Measurements from ENCODE around the gene TNFRSF25.

TNFRSF25 gene

GRCh38 chr1:6426972-6427350, 39.0 kb downstream of the TNFRSF25 start:
- no peak for TF ChIP-seq GATA2 (IDR thresholded peaks at IDR 0.05; ENCODE audit: low read depth, low read length)
- no peak for TF ChIP-seq GATA3 (IDR thresholded peaks at IDR 0.05; ENCODE audit: low read depth, low read length)

GRCh38 chr1:6426277-6426971, 39.5 kb downstream of the TNFRSF25 start:
- TF ChIP-seq GATA2 (IDR thresholded peaks at IDR 0.05; ENCODE audit: low read depth, low read length) (no peak), GATA3 (IDR thresholded peaks at IDR 0.05; ENCODE audit: low read depth, low read length) (no peak)

- TF ChIP-seq GATA2 (IDR thresholded peaks at IDR 0.05; ENCODE audit: low read depth, low read length) (no peak), GATA3 (IDR thresholded peaks at IDR 0.05; ENCODE audit: low read depth, low read length) (no peak)
Measured at GRCh38 chr1:6425658-6426057, 40.3 kb downstream of the TNFRSF25 start.

- TF ChIP-seq GATA2 (IDR thresholded peaks at IDR 0.05; ENCODE audit: low read depth, low read length) (no peak), GATA3 (IDR thresholded peaks at IDR 0.05; ENCODE audit: low read depth, low read length) (no peak)
Measured at GRCh38 chr1:6424619-6425593, 41.1 kb downstream of the TNFRSF25 start, which contains the start of gene ESPN. Gene ESPN, plus strand, starts transcription at chr1:6424776. Its CDS starts 180 bp downstream, at chr1:6424956.

- TF ChIP-seq GATA2 (IDR thresholded peaks at IDR 0.05; ENCODE audit: low read depth, low read length) (no peak), GATA3 (IDR thresholded peaks at IDR 0.05; ENCODE audit: low read depth, low read length) (no peak)
Measured at GRCh38 chr1:6424000-6424565, 41.9 kb downstream of the TNFRSF25 start.

GRCh38 chr1:6423321-6423999, 42.5 kb downstream of the TNFRSF25 start:
- TF ChIP-seq GATA3 (IDR thresholded peaks at IDR 0.05; ENCODE audit: low read depth, low read length) (no peak), GATA2 (IDR thresholded peaks at IDR 0.05; ENCODE audit: low read depth, low read length) (no peak)

- TF ChIP-seq GATA2 (IDR thresholded peaks at IDR 0.05; ENCODE audit: low read depth, low read length), result no peak
- TF ChIP-seq GATA3 (IDR thresholded peaks at IDR 0.05; ENCODE audit: low read depth, low read length), result no peak
Measured at GRCh38 chr1:6421266-6421665, 44.7 kb downstream of the TNFRSF25 start.

- TF ChIP-seq GATA3 (IDR thresholded peaks at IDR 0.05; ENCODE audit: low read depth, low read length) (no peak), GATA2 (IDR thresholded peaks at IDR 0.05; ENCODE audit: low read depth, low read length) (no peak)
Measured at GRCh38 chr1:6420454-6421042, 45.4 kb downstream of the TNFRSF25 start.

GRCh38 chr1:6419804-6420453, 46.0 kb downstream of the TNFRSF25 start, which contains the start of gene HES2:
Gene HES2, minus strand, starts transcription at chr1:6419919. Its CDS starts 99 bp downstream, at chr1:6419820.
- TF ChIP-seq GATA3 (IDR thresholded peaks at IDR 0.05; ENCODE audit: low read depth, low read length), result no peak
- TF ChIP-seq GATA2 (IDR thresholded peaks at IDR 0.05; ENCODE audit: low read depth, low read length), result no peak

- TF ChIP-seq GATA2 (IDR thresholded peaks at IDR 0.05; ENCODE audit: low read depth, low read length) (no peak), GATA3 (IDR thresholded peaks at IDR 0.05; ENCODE audit: low read depth, low read length) (no peak)
Measured at GRCh38 chr1:6419397-6419803, 46.6 kb downstream of the TNFRSF25 start.

GRCh38 chr1:6418668-6419396, 47.1 kb downstream of the TNFRSF25 start:
- TF ChIP-seq GATA3 (IDR thresholded peaks at IDR 0.05; ENCODE audit: low read depth, low read length), result no peak
- no peak for TF ChIP-seq GATA2 (IDR thresholded peaks at IDR 0.05; ENCODE audit: low read depth, low read length)

GRCh38 chr1:6417961-6418667, 47.9 kb downstream of the TNFRSF25 start:
- no peak for TF ChIP-seq GATA2 (IDR thresholded peaks at IDR 0.05; ENCODE audit: low read depth, low read length)
- TF ChIP-seq GATA3 (IDR thresholded peaks at IDR 0.05; ENCODE audit: low read depth, low read length), result no peak
